Mucosa of rectum (tissue), 2 donors: Measurements from ENCODE around the gene ZBTB3.
A peak's percentile ranks its signal among the peaks of the same experiment; 100 is the strongest.
"Not testable (repeated sequence)": the region's sequence is repeated elsewhere in the genome, so short reads cannot be mapped to it uniquely, and the experiment has no call there.

ENCODE experiments used
- H3K27ac ChIP-seq, 2 donors: one replicate each; pipeline ENCODE4 v1.7.0; 2013; ENCODE audit warnings: inconsistent platforms in 2 of 2, low read depth in 2 of 2, low read length in 2 of 2
- H3K27me3 ChIP-seq, 2 donors: one replicate each; pipeline ENCODE4 v1.7.0; 2013; ENCODE audit warnings: low read length in 2 of 2; ENCODE audit not compliant: control insufficient read depth in 2 of 2, insufficient read depth in 2 of 2
- H3K36me3 ChIP-seq, 2 donors: one replicate each; pipeline ENCODE4 v1.7.0; 2013; ENCODE audit warnings: low read length in 2 of 2; ENCODE audit not compliant: control insufficient read depth in 2 of 2, insufficient read depth in 2 of 2
- H3K4me1 ChIP-seq, 2 donors: one replicate each; pipeline ENCODE4 v1.7.0; 2013; ENCODE audit warnings: low read length in 2 of 2, mild to moderate bottlenecking in 1 of 2; ENCODE audit not compliant: control insufficient read depth in 2 of 2, insufficient read depth in 2 of 2
- H3K4me3 ChIP-seq, 2 donors: one replicate each; pipeline ENCODE4 v1.7.0; 2013; ENCODE audit warnings: low read length in 2 of 2
- H3K9ac ChIP-seq, 2 donors: one replicate each; pipeline ENCODE4 v1.7.0; 2013; ENCODE audit warnings: low read length in 2 of 2, low read depth in 1 of 2, mild to moderate bottlenecking in 1 of 2
- H3K9me3 ChIP-seq, 2 donors: one replicate each; pipeline ENCODE4 v1.7.0; 2013; ENCODE audit warnings: low read length in 2 of 2; ENCODE audit not compliant: control insufficient read depth in 2 of 2
- donor health status: healthy.
- donor health status: Normal muscosa, but diverticular disease.

ZBTB3 gene

GRCh38 chr11:62760867-62761227 is 6.9 kb upstream of the ZBTB3 start:
- not testable (repeated sequence) for H3K27ac ChIP-seq, H3K9ac ChIP-seq, H3K9me3 ChIP-seq

GRCh38 chr11:62757846-62758788 is 4.2 kb upstream of the ZBTB3 start:
- Histone ChIP-seq H3K4me1 (peaks cover 19 to 22% of the 10 kb centered on the region in 2 donors), H3K9me3 (no peaks in the 10 kb centered on the region), H3K27ac (no peak overlapping the region), H3K9ac (no peak overlapping the region), H3K4me3 (no peak overlapping the region), H3K27me3 (no peaks in the 10 kb centered on the region), H3K36me3 (no peaks in the 10 kb centered on the region)

More at GRCh38 chr11:62760867-62761227, 6.9 kb upstream of the ZBTB3 start:
- Histone ChIP-seq H3K4me3 (peak overlapping the region; percentile 41 to 43), H3K4me1 (peaks cover 13 to 14% of the 10 kb centered on the region in 2 donors)
- H3K27me3 ChIP-seq, H3K36me3 ChIP-seq: not testable (repeated sequence)

GRCh38 chr11:62755086-62755615 is 1.2 kb upstream of the ZBTB3 start:
- H3K27ac ChIP-seq = no peak overlapping the region

GRCh38 chr11:62752994-62753735 is 795 bp downstream of the ZBTB3 start:
- Histone ChIP-seq H3K27me3 (no peaks in the 10 kb centered on the region), H3K36me3 (peaks cover 6 to 15% of the 10 kb centered on the region in 2 donors), H3K9ac (peak overlapping the region; percentile 54 to 74), H3K4me3 (peak overlapping the region; percentile 97), H3K9me3 (no peaks in the 10 kb centered on the region), H3K4me1 (peaks cover 11 to 16% of the 10 kb centered on the region in 2 donors), H3K27ac (peak overlapping the region; percentile 91 to 95)

More at GRCh38 chr11:62755086-62755615, 1.2 kb upstream of the ZBTB3 start:
- Histone ChIP-seq H3K36me3 (peaks cover 6 to 11% of the 10 kb centered on the region in 2 donors), H3K4me1 (peaks cover 11 to 16% of the 10 kb centered on the region in 2 donors), H3K9me3 (no peaks in the 10 kb centered on the region), H3K4me3 (no peak overlapping the region), H3K27me3 (no peaks in the 10 kb centered on the region), H3K9ac (no peak overlapping the region)

- no peak overlapping the region for H3K4me3 ChIP-seq
- H3K27me3 ChIP-seq = no peaks in the 10 kb centered on the region
- peaks cover 6 to 15% of the 10 kb centered on the region in 2 donors for H3K36me3 ChIP-seq
- no peak overlapping the region for H3K9ac ChIP-seq
- peaks cover 11 to 16% of the 10 kb centered on the region in 2 donors for H3K4me1 ChIP-seq
- H3K9me3 ChIP-seq = no peaks in the 10 kb centered on the region
- no peak overlapping the region for H3K27ac ChIP-seq
Measured at GRCh38 chr11:62752177-62752785, 1.7 kb downstream of the ZBTB3 start.

- H3K27ac ChIP-seq, H3K9me3 ChIP-seq, H3K27me3 ChIP-seq, H3K4me3 ChIP-seq, H3K9ac ChIP-seq: not testable (repeated sequence)
- Histone ChIP-seq H3K36me3 (peaks cover 6 to 15% of the 10 kb centered on the region in 2 donors), H3K4me1 (peaks cover 11 to 16% of the 10 kb centered on the region in 2 donors)
Measured at GRCh38 chr11:62749931-62750330, 4.0 kb downstream of the ZBTB3 start.

- no peak overlapping the region for H3K4me3 ChIP-seq
- peaks cover 2 to 3% of the 10 kb centered on the region in 2 donors for H3K4me1 ChIP-seq
- no peak overlapping the region for H3K27ac ChIP-seq
- peaks cover 6 to 11% of the 10 kb centered on the region in 2 donors for H3K36me3 ChIP-seq
- H3K9me3 ChIP-seq = no peaks in the 10 kb centered on the region
- H3K27me3 ChIP-seq = no peaks in the 10 kb centered on the region
- no peak overlapping the region for H3K9ac ChIP-seq
Measured at GRCh38 chr11:62747475-62748160, 6.3 kb downstream of the ZBTB3 start.

- no peak overlapping the region for H3K9ac ChIP-seq
- H3K36me3 ChIP-seq = peaks cover 17 to 47% of the 10 kb centered on the region in 2 donors
- H3K4me1 ChIP-seq = no peaks in the 10 kb centered on the region
- no peaks in the 10 kb centered on the region for H3K27me3 ChIP-seq
- H3K9me3 ChIP-seq = no peaks in the 10 kb centered on the region
- no peak overlapping the region for H3K4me3 ChIP-seq
- no peak overlapping the region for H3K27ac ChIP-seq
Measured at GRCh38 chr11:62737196-62737595, 16.8 kb downstream of the ZBTB3 start.

- peaks cover 9 to 20% of the 10 kb centered on the region in 2 donors for H3K36me3 ChIP-seq
- H3K4me1 ChIP-seq = peaks cover 9 to 17% of the 10 kb centered on the region in 2 donors
- no peaks in the 10 kb centered on the region for H3K9me3 ChIP-seq
- H3K9ac ChIP-seq = no peak overlapping the region
- H3K27ac ChIP-seq = no peak overlapping the region
- H3K27me3 ChIP-seq = no peaks in the 10 kb centered on the region
- H3K4me3 ChIP-seq = no peak overlapping the region
Measured at GRCh38 chr11:62732830-62733229, 21.1 kb downstream of the ZBTB3 start.
